ENCODE measurements around the gene DNAJC16. TPM values are rescaled to one million over a fixed set of nuclear protein-coding genes. Genes with fewer than 3 reads are reported as not detected.

DNAJC16 gene
- total and polyA plus RNA-seq, 2 of the 4 experiments (the other 2 are of a cell fraction) = 8.0 to 13.1 TPM

GRCh38 chr1:15538771-15539170 lies 12.1 kb downstream of the DNAJC16 start:
- Histone ChIP-seq H2AFZ (replicated peaks; ENCODE audit: low read length, poor library complexity) (no peak overlapping the region), H3K27me3 (ENCODE audit: control insufficient read depth, insufficient read depth, low read length) (no peaks in the 10 kb centered on the region), H3K79me1 (ENCODE audit: low read depth in 1 of 2, low read length in 2 of 2) (peaks cover 11 to 14% of the 10 kb centered on the region in 2 experiments; a peak in 3 of 4 replicates), H2AK9ac (replicated peaks; ENCODE audit: low read depth, low read length, poor library complexity) (no peak overlapping the region), H2BK5ac (ENCODE audit: low read depth, low read length, poor library complexity, severe bottlenecking) (no peak overlapping the region), H3K18ac (ENCODE audit: low read depth, low read length) (no peak overlapping the region), H2AK5ac (ENCODE audit: low read depth, low read length) (no peak overlapping the region), H3K4me3 (ENCODE audit: insufficient read depth, low read depth, low read length) (no peak overlapping the region), H3K9me1 (ENCODE audit: insufficient read depth, low read length) (peaks cover 3% of the 10 kb centered on the region; the same call in 1 of the 2 replicates), H4K8ac (ENCODE audit: low read depth in 2 of 2, low read length in 2 of 2) (no peak overlapping the region), H4K5ac (ENCODE audit: low read depth, low read length) (no peak overlapping the region), H3K4me2 (ENCODE audit: low read depth, low read length) (no peak overlapping the region), H3K56ac (ENCODE audit: extremely low read depth, insufficient read depth, low read length) (no peak overlapping the region), H3K4ac (ENCODE audit: low read depth, low read length) (no peak overlapping the region), H3K9ac (ENCODE audit: low read depth, low read length) (no peak overlapping the region), H3K23ac (ENCODE audit: low read depth, low read length) (no peak overlapping the region), H3K9me3 (ENCODE audit: control insufficient read depth, insufficient read depth, low read length) (no peaks in the 10 kb centered on the region), H3K36me3 (ENCODE audit: control insufficient read depth, insufficient read depth, low read length) (peaks cover 38% of the 10 kb centered on the region), H4K91ac (ENCODE audit: insufficient read depth, low read depth, low read length) (no peak overlapping the region), H3K4me1 (ENCODE audit: control insufficient read depth, insufficient read depth, low read length) (peaks cover 6% of the 10 kb centered on the region), H2BK120ac (ENCODE audit: low read depth, low read length) (no peak overlapping the region), H3K14ac (replicated peaks; ENCODE audit: low read depth, low read length) (no peak overlapping the region), H2BK20ac (ENCODE audit: low read depth, low read length) (no peak overlapping the region), H2BK15ac (ENCODE audit: low read depth, low read length) (no peak overlapping the region), H3K27ac (ENCODE audit: insufficient read depth, low read length) (no peak overlapping the region), H4K20me1 (ENCODE audit: insufficient read depth, low read length) (no peaks in the 10 kb centered on the region)
- TF ChIP-seq USF2 (IDR thresholded peaks at IDR 0.05; ENCODE audit: low read depth, low read length) = no peak
- no peak for TF ChIP-seq CHD1 (IDR thresholded peaks at IDR 0.05; ENCODE audit: low read depth, low read length)
- TF ChIP-seq RFX5 (IDR thresholded peaks at IDR 0.05; ENCODE audit: low read depth, low read length) = no peak
- no peak for TF ChIP-seq MAZ (IDR thresholded peaks at IDR 0.05; ENCODE audit: borderline replicate concordance, low read depth, low read length)
- TF ChIP-seq MAFK (IDR thresholded peaks at IDR 0.05; ENCODE audit: low read depth, low read length) = no peak
- TF ChIP-seq CEBPB (IDR thresholded peaks at IDR 0.05; ENCODE audit: low read depth, low read length) = no peak
- TF ChIP-seq SMC3 (IDR thresholded peaks at IDR 0.05; ENCODE audit: low read depth, low read length) = no peak
- no peak for TF ChIP-seq BHLHE40 (IDR thresholded peaks at IDR 0.05; ENCODE audit: low read depth, low read length)
- no peak for TF ChIP-seq MXI1 (IDR thresholded peaks at IDR 0.05; ENCODE audit: borderline replicate concordance, low read depth, low read length)
- TF ChIP-seq POLR2A (IDR thresholded peaks at IDR 0.05; ENCODE audit: low read depth, low read length) = no peak
- no peak for TF ChIP-seq NFE2L2 (IDR thresholded peaks at IDR 0.05; ENCODE audit: low read depth, low read length)
- TF ChIP-seq FOS (IDR thresholded peaks at IDR 0.05; ENCODE audit: low read depth, low read length) = no peak
- TF ChIP-seq CTCF (conservative IDR thresholded peaks at IDR 0.05; ENCODE audit: low read depth, low read length) = no peak
- no peak for TF ChIP-seq RCOR1 (IDR thresholded peaks at IDR 0.05; ENCODE audit: insufficient replicate concordance, low read length)
- no peak for TF ChIP-seq ELK1 (IDR thresholded peaks at IDR 0.05; ENCODE audit: borderline replicate concordance, low read depth, low read length)
- TF ChIP-seq RAD21 (IDR thresholded peaks at IDR 0.05; ENCODE audit: low read length) = no peak
- CTCF ChIA-PET = no interaction called here
- ATAC-seq (ENCODE audit: low read depth) = no peak
- WGBS, 2 experiments (ENCODE audit: extremely low coverage in 2 of 2, insufficient read length in 1 of 2) = 95% methylated on average over 4 of the region's 6 CpGs; no CpG with 5 or more reads in 1 of the 2 experiments
- dilution Hi-C loops (cut with HindIII; ENCODE audit: low sequenced_read_pairs, unreplicated experiment) = no loop called here
- no peak for DNase-seq
- BruUV-seq (replicated peaks) = no TSS peak
- POLR2A ChIA-PET (ENCODE audit: unreplicated experiment) = no interaction called here
- in situ Hi-C loops (cut with MboI; ENCODE audit: low sequenced_read_pairs) = no loop called here
- intact Hi-C loops (cut with micrococcal nuclease) = no loop called here

Data from IMR-90 (cell line).